Uterus (tissue), 2 donors: ENCODE results near the gene NUCKS1.

Source experiments
- POLR2A ChIP-seq, 2 donors: fragments of 450-650 bp; IDR thresholded peaks; one replicate each; pipeline ENCODE4 v1.6.1; 2016; ENCODE audit warnings: antibody characterized with exemption in 2 of 2, mild to moderate bottlenecking in 1 of 2, moderate library complexity in 1 of 2
- TF ChIP-seq, protein P1 (sequence below), 4 experiments: fragments of 200-600 bp in 2 of 4; fragments of 450-650 bp in 2 of 4; sonication (generic) in 2 of 4; IDR thresholded peaks; one replicate each; pipeline ENCODE4 v1.5.1; 2016 to 2019; ENCODE audit warnings: antibody characterized with exemption in 4 of 4, mild to moderate bottlenecking in 2 of 4, moderate library complexity in 1 of 4

DNA sequence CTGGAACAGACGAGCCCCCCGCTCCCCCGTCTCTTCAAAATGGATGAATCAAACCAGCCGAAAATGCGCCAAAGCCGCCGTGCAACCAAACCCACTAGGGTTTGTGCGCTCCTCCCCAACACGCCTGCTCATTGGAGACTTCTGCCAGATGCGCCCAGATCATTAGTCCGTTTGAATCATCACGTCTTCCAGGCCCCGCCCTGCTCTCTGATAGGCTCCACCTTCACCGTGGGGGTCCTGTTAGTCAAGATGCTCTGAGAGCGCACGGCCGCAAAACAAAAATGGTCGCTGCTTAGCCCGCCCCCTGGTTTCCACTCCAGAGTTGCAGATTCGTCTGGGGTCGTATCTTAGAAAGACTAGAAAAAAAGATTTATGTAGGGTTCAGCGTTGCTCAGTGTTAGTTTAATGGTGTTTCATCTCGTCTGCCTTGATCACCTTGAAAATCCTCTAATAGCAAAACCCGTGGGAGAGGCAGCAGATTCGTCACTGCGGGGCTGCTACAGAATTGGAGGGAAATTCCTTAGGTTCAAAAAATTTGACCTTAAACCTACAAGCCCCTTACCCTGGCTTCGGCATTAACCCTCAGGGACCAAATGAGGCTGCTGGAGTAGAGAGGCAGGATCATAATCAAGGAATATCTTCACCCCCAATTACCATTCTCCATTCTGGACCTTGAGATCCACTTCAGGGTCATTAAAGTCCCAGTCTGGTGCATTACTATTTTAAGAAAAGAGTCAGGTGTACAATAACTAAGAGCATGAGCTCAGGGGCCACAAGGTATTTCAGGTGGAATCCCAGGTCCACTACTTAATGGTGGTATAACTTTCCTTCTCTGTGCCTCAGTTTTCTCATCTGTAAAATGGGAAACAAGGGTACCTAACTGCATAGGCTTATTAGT is at the start of gene NUCKS1:
- peak in 1 of 2 donors; percentile 77 for TF ChIP-seq POLR2A (IDR thresholded peaks at IDR 0.05)
- TF ChIP-seq, protein P1, sequence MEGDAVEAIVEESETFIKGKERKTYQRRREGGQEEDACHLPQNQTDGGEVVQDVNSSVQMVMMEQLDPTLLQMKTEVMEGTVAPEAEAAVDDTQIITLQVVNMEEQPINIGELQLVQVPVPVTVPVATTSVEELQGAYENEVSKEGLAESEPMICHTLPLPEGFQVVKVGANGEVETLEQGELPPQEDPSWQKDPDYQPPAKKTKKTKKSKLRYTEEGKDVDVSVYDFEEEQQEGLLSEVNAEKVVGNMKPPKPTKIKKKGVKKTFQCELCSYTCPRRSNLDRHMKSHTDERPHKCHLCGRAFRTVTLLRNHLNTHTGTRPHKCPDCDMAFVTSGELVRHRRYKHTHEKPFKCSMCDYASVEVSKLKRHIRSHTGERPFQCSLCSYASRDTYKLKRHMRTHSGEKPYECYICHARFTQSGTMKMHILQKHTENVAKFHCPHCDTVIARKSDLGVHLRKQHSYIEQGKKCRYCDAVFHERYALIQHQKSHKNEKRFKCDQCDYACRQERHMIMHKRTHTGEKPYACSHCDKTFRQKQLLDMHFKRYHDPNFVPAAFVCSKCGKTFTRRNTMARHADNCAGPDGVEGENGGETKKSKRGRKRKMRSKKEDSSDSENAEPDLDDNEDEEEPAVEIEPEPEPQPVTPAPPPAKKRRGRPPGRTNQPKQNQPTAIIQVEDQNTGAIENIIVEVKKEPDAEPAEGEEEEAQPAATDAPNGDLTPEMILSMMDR (IDR thresholded peaks at IDR 0.05), result peak; percentile 33 to 54 (median 44)
